Measurements from ENCODE around the gene MITF.

MITF gene

DNA sequence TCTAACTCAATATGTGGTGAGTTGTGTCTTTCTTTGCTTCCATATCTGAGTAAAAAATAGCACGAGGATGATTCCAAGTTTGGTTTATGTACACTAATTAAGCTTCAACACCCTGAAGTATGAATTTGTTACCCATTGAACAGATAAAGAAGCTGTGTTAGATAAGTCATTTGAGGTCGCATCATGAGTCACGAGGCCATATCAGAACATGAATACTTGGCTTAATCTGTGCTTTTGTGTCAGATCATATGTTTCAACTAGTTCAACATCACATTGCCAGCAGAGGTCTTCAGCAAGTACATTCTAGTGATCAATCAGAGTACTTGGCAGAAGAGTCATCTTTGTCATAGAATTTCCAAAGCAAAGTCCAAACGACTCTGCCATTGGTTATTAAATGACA is 26.3 kb upstream of the MITF start:
- DNase-seq (ENCODE audit: low read depth), result no peak
- TF ChIP-seq, protein P1, sequence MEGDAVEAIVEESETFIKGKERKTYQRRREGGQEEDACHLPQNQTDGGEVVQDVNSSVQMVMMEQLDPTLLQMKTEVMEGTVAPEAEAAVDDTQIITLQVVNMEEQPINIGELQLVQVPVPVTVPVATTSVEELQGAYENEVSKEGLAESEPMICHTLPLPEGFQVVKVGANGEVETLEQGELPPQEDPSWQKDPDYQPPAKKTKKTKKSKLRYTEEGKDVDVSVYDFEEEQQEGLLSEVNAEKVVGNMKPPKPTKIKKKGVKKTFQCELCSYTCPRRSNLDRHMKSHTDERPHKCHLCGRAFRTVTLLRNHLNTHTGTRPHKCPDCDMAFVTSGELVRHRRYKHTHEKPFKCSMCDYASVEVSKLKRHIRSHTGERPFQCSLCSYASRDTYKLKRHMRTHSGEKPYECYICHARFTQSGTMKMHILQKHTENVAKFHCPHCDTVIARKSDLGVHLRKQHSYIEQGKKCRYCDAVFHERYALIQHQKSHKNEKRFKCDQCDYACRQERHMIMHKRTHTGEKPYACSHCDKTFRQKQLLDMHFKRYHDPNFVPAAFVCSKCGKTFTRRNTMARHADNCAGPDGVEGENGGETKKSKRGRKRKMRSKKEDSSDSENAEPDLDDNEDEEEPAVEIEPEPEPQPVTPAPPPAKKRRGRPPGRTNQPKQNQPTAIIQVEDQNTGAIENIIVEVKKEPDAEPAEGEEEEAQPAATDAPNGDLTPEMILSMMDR (IDR thresholded peaks at IDR 0.05; ENCODE audit: low read depth, low read length, missing control alignments), result no peak
- in situ Hi-C loops (cut with HindIII; ENCODE audit: low sequenced_read_pairs), result loop anchor here (5.0 kb wide), 1 partner anchor 99 kb away; no protein-coding TSS in a partner anchor
- no peak overlapping the region for H3K4me3 ChIP-seq (ENCODE audit: low read depth, low read length)

DNA sequence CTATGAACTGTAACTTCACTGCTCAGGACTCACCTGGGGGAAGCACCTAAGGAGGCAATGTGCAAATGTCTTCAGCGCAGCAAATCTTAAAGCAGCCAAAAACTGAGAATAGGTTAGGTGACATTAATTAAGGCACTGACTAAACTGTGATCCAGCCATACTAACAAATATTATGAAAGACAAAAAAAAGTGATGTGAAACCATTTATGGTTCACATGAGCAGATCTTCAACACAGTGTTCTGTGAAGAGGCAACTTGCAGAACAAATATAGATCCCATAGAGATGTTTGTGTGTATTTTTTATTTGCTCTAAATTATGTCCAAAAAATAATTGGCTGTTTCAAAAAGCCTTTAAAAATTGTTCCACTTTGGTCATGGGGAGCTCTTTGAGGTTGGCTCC is 24.1 kb upstream of the MITF start:
- no peak overlapping the region for H3K4me3 ChIP-seq (ENCODE audit: low read depth, low read length)
- no peak for DNase-seq (ENCODE audit: low read depth)
- TF ChIP-seq, protein P1 (IDR thresholded peaks at IDR 0.05; ENCODE audit: low read depth, low read length, missing control alignments), result no peak
- in situ Hi-C loops (cut with HindIII; ENCODE audit: low sequenced_read_pairs), result no loop called here

DNA sequence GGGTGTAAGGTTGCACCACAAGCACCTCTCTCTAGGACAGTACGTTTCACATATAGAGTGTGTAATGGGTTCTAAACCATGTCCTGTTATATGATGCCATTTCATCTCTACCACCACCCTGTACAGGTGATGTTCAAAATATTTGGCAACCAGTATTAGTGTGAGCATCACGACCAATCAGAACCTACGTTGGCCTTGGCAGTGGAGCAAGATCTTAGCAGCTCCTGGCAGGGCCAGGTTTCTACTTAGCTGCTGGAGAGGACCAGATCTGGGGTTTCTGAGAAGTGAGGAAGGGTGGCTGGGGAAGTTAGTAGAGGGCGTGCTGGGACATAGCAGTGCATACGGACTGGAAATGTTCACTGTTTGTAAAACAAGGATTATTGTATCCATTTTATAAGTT is 23.1 kb upstream of the MITF start:
- in situ Hi-C loops (cut with HindIII; ENCODE audit: low sequenced_read_pairs), result no loop called here
- TF ChIP-seq, protein P1 (IDR thresholded peaks at IDR 0.05; ENCODE audit: low read depth, low read length, missing control alignments), result no peak
- DNase-seq (ENCODE audit: low read depth), result no peak
- no peak overlapping the region for H3K4me3 ChIP-seq (ENCODE audit: low read depth, low read length)

DNA sequence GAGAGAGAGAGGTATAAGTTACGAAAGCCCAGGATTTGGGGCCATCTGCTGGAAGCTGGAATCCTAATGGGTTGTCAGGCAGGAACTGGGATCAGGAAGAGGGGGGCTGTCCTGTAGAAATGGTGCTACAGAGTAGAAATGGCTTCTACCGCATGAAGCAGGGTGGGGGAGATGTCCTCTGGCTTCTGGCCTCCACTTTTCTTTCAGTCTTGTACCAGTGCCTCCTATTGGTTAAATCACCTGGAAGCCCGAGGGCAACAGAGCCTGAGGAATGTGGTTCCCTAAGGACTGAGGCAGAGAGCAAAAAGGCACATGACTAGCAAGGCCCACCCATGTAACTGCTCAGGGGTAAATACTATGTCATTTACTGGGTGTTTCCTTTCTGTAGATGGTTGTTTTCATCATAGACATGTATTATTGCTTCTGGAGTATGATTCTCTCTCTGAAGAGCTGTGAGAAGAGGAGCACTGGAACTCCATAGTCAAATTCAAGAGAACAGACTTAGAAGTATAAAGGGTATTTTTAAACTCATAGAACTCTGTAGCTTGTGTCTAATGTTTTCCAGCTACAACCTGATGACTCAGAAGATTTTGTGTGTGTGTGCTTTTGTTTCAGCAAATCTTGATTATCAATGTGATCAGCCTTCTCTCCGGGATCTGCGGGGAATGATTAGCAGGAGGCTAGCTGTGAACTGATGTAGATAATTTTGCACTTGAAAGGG is 20.2 kb upstream of the MITF start:
- H3K4me3 ChIP-seq (ENCODE audit: low read depth, low read length), result no peak overlapping the region
- in situ Hi-C loops (cut with HindIII; ENCODE audit: low sequenced_read_pairs), result no loop called here
- TF ChIP-seq, protein P1 (IDR thresholded peaks at IDR 0.05; ENCODE audit: low read depth, low read length, missing control alignments), result no peak
- DNase-seq (ENCODE audit: low read depth), result no peak

DNA sequence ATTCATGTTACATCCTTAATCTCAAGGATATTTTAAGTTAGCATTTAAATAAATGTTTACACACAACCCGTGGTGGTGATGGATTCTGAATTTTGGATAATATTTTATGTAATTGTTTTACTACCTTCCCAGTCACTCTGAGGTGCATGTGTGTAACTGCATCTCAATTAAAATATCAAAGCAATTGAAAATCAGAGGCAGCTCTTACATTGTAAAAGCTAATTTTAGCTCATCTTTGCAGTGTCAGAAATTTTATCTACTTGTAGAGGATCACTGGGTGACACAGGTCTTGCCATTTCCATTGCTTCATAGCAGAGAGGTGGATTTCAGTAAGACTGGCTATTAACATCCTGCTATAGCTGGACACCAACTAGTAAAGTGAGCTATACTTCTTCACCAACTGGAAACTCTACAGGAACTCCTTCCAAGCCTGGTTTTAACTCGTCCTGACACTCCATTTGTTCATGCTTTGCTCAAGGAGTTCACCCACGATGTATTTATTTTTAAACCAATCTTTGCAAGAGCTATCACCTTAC is 19.6 kb upstream of the MITF start:
- in situ Hi-C loops (cut with HindIII; ENCODE audit: low sequenced_read_pairs), result no loop called here
- no peak overlapping the region for H3K4me3 ChIP-seq (ENCODE audit: low read depth, low read length)
- DNase-seq (ENCODE audit: low read depth), result no peak
- TF ChIP-seq, protein P1 (IDR thresholded peaks at IDR 0.05; ENCODE audit: low read depth, low read length, missing control alignments), result no peak

DNA sequence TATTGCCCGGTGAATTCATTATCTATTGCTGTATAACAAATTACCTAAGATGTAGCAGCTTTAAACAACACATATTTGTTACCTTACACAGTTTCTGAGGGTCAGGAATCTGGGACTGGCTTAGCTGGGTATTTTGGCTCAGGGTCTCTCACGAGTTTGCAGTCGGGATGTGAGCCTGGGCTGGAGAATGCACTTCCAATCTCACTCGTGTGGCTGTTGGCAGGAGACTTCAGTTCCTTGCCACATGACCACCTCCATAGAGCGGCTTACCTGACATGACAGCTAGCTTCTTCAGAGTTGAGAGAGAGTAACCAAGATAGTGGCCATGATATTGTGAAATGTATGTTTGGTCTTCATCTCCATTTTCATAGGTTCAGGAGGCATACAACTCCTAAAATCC is 18.4 kb upstream of the MITF start:
- in situ Hi-C loops (cut with HindIII; ENCODE audit: low sequenced_read_pairs), result no loop called here
- no peak for DNase-seq (ENCODE audit: low read depth)
- no peak overlapping the region for H3K4me3 ChIP-seq (ENCODE audit: low read depth, low read length)
- TF ChIP-seq, protein P1 (IDR thresholded peaks at IDR 0.05; ENCODE audit: low read depth, low read length, missing control alignments), result no peak
